ENCODE data around the gene ACIN1. TPM values are rescaled to one million over a fixed set of nuclear protein-coding genes. Genes with fewer than 3 reads are reported as not detected.

Gene ACIN1
- total RNA-seq, 1 experiment from 2014 or later, result 179 TPM

DNA sequence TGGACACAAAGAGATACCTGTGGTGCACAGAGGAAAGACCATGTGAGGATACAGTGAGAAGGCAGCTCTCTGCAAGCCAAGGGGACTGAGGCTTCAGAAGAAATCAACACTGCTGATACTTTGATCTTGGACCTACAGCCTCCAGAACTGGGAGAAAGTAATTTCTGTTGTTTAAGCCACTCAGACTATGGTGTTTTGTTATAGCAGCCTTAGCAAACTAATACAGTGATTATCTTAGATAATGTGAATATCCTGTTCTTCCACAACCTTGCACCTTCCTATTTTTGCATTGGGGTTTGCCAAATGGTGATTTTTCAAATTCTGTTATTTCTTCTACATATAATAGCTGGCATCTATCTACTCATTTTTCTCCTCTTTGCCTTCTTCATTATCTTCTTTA is 76.8 kb downstream of the ACIN1 start:
- BruUV-seq (replicated peaks), result no TSS peak
- H3K36me3 ChIP-seq (ENCODE audit: control insufficient read depth in 1 of 2, insufficient read depth in 2 of 2, low read length in 2 of 2), result no peaks in the 10 kb centered on the region
- CTCF ChIA-PET, result no interaction called here
- no peak overlapping the region for H3K4me2 ChIP-seq (ENCODE audit: low read length)
- POLR2A ChIA-PET, result interaction anchor here (1.8 kb wide), 1 partner anchor 11 kb away, joined by 7 read pairs; no protein-coding TSS in a partner anchor
- H4K20me1 ChIP-seq (ENCODE audit: insufficient read depth), result no peaks in the 10 kb centered on the region
- no peaks in the 10 kb centered on the region for H3K79me2 ChIP-seq (ENCODE audit: insufficient read depth, low read length)
- H2AFZ ChIP-seq (ENCODE audit: low read depth, low read length, poor library complexity, severe bottlenecking), result no peak overlapping the region
- DNase-seq (ENCODE audit: low read depth, low spot score), result no peak
- H3K4me3 ChIP-seq (replicated peaks in 1 of 2; ENCODE audit: low read depth in 1 of 2, low read length in 2 of 2), result no peak overlapping the region
- no peak for ATAC-seq
- H3K27me3 ChIP-seq (ENCODE audit: insufficient read depth, low read length), result no peaks in the 10 kb centered on the region
- no peak overlapping the region for H3K9ac ChIP-seq (ENCODE audit: low read length)
- H3K9me2 ChIP-seq (ENCODE audit: insufficient read depth), result no peaks in the 10 kb centered on the region
- RAD21 ChIA-PET (ENCODE audit: low non-redundant PET in 1 of 2, low total read pairs in 2 of 2, uncharacterized antibody in 2 of 2, unreplicated experiment in 2 of 2), result no interaction called here
- H3K4me1 ChIP-seq (ENCODE audit: control insufficient read depth in 1 of 2, insufficient read depth in 2 of 2, low read length in 2 of 2), result peaks cover 3 to 7% of the 10 kb centered on the region in 2 experiments; a peak in 2 of 4 replicates
- intact Hi-C loops (cut with micrococcal nuclease), result no loop called here
- H3K9me3 ChIP-seq (ENCODE audit: control insufficient read depth in 1 of 2, insufficient read depth in 1 of 2, low read depth in 1 of 2, low read length in 2 of 2), result no peaks in the 10 kb centered on the region
- no peak overlapping the region for H3K27ac ChIP-seq (ENCODE audit: low read depth, low read length)
- no peak for TF ChIP-seq SP1 (IDR thresholded peaks at IDR 0.05; ENCODE audit: low read depth)
- TF ChIP-seq JUND (IDR thresholded peaks at IDR 0.05), result no peak
- no peak for TF ChIP-seq RAD21 (IDR thresholded peaks at IDR 0.05; ENCODE audit: low read depth)
- TF ChIP-seq YY1 (IDR thresholded peaks at IDR 0.05; ENCODE audit: extremely low read depth, insufficient replicate concordance, low read depth, low read length), result no peak
- TF ChIP-seq FOSL1 (IDR thresholded peaks at IDR 0.05; ENCODE audit: low read depth), result no peak
- no peak for TF ChIP-seq SRF (IDR thresholded peaks at IDR 0.05; ENCODE audit: low read depth)
- no peak for TF ChIP-seq EZH2 (IDR thresholded peaks at IDR 0.05)
- TF ChIP-seq CEBPB (IDR thresholded peaks at IDR 0.05; ENCODE audit: low read depth), result no peak
- no peak for TF ChIP-seq CBX3 (IDR thresholded peaks at IDR 0.05; ENCODE audit: low read depth)
- no peak for TF ChIP-seq POLR2AphosphoS5 (IDR thresholded peaks at IDR 0.05; ENCODE audit: low read depth, low read length)
- TF ChIP-seq, protein P1, sequence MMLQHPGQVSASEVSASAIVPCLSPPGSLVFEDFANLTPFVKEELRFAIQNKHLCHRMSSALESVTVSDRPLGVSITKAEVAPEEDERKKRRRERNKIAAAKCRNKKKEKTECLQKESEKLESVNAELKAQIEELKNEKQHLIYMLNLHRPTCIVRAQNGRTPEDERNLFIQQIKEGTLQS (IDR thresholded peaks at IDR 0.05), result no peak
- no peak for TF ChIP-seq ZNF274 (IDR thresholded peaks at IDR 0.05; ENCODE audit: low read depth, low read length)
- no peak for TF ChIP-seq TCF7L2 (IDR thresholded peaks at IDR 0.05; ENCODE audit: borderline replicate concordance, extremely low read depth, insufficient read depth, insufficient read length)
- TF ChIP-seq, protein P2, sequence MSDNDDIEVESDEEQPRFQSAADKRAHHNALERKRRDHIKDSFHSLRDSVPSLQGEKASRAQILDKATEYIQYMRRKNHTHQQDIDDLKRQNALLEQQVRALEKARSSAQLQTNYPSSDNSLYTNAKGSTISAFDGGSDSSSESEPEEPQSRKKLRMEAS (IDR thresholded peaks at IDR 0.05), result no peak
- no peak for TF ChIP-seq POLR2A (IDR thresholded peaks at IDR 0.05; ENCODE audit: borderline replicate concordance, extremely low read depth, insufficient read depth, insufficient read length)
- no peak for TF ChIP-seq ZFX (IDR thresholded peaks at IDR 0.05)

Measured in HCT116 (cell line).